Stimulated activated CD8-positive, alpha-beta memory T cell treated with anti-CD3 and anti-CD28 coated beads, Interleukin-2, amount 100 ng/mL, for 48 hours (primary cell): ENCODE data around the gene MAPKAPK3.

ENCODE experiments used
- DNase-seq, 2 donors: peaks; one replicate each; pipeline ENCODE4 v3.0.0-alpha.2; 2020; ENCODE audit warnings: low read depth in 2 of 2

Gene MAPKAPK3

DNA sequence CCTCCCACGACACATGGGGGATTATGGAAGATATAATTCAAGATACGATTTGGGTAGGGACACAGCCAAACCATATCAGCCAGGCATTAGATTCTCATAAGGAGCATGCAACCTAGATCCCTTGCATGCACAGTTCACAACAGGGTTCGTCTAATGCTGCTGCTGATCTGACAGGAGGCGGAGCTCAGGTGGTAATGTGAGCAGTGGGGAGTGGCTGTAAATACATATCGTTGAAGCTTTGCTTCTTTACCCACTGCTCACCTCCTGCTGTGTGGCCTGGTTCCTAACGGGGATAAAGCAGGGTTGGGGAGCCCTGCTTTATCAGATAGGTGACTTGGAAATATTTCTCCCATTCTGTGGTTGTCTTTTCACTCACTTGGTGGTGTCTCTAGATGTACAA lies 72.6 kb downstream of the MAPKAPK3 start:
- DNase-seq: no peak

DNA sequence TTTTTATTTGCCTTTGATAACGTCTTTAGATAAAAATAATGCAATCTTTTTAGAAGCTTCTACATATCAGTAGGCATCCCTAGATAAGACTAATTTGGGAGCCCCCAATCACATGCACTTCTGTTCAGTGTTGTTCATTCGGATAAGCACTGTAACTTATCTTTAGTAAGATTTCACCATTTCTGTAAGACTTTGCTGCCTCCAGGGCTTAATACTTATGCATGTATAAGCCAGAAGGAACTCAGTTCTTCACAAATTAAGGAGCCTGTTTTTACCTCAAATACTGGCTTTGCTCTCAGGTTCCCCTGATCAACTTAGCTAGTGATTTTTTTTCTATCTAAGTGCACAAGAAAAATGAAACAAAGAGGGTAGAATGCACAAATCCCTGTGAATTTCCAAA lies 78.1 kb downstream of the MAPKAPK3 start:
- DNase-seq: no peak

DNA sequence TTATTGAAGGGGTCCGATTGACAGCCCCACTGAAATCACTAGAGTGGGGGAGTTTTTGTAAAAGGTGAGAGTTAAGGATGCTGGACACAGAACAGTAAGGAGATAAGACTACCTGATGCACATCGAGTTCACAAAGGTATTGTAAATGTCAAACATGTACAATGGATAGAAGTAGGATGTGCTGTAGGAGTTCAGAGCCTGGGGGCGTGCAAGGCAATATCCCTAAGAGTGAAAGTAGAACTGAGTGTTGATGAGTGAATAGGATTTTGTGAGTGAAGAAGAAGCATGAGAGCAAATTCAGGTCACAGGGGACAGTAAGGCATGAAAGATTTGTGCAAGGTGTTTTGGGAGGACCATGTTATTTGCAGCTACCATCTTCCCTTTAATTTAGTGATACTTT lies 79.3 kb downstream of the MAPKAPK3 start:
- DNase-seq: no peak

DNA sequence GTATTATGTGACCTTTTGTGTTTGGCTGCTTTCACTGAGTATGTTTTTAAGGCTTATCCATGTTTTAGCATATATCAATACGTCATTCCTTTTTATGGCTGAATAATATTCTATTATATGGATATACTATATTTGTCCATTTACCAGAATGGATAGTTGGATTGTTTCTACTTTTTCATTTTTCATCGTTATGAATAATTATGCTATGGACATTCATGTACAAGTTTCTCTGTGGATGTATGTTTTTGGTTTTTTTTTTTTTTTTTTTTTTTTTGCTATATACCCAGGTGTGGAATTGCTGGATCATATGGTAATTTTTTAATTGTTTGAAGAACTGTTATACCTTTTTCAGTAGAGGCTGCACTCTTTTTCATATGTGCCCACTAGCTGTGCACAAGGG lies 81.3 kb downstream of the MAPKAPK3 start:
- DNase-seq: no peak
